CD4-positive, alpha-beta memory T cell (primary cell): ENCODE results near the gene ARL14EPL. TPM values are rescaled to one million over a fixed set of nuclear protein-coding genes. Genes with fewer than 3 reads are reported as not detected.
"Not testable (repeated sequence)": the region's sequence is repeated elsewhere in the genome, so short reads cannot be mapped to it uniquely, and the experiment has no call there.

Experiments
- CTCF ChIA-PET: fragments of 350-600 bp; sonication (Branson Sonifier 250); formaldehyde crosslinking; loops from one replicate; lab custom pipeline; 2021; ENCODE audit warnings: inconsistent platforms; ENCODE audit not compliant: partially characterized antibody; lab: Charles Lee
- POLR2A ChIA-PET: fragments of 350-600 bp; sonication (Branson Sonifier 250); formaldehyde crosslinking; loops from one replicate; lab custom pipeline; 2021; ENCODE audit not compliant: partially characterized antibody; lab: Charles Lee
- DNase-seq, 5 donors: peaks; one replicate each; pipeline versions ENCODE4 v3.0.0 to v3.0.0-alpha.2; 2020 to 2022; ENCODE audit warnings: mixed read lengths in 1 of 5
- H3K27ac ChIP-seq: one replicate; pipeline ENCODE4 v1.7.0; 2013; ENCODE audit warnings: low read depth, low read length
- H3K27me3 ChIP-seq: 2 replicates; pipeline ENCODE4 v1.7.0; 2013; ENCODE audit warnings: mild to moderate bottlenecking, low read length, moderate library complexity; ENCODE audit not compliant: insufficient read depth
- H3K36me3 ChIP-seq: 2 replicates; pipeline ENCODE4 v1.7.0; 2013; ENCODE audit warnings: mild to moderate bottlenecking, low read length, moderate library complexity; ENCODE audit not compliant: insufficient read depth
- H3K4me1 ChIP-seq: 2 replicates; pipeline ENCODE4 v1.7.0; 2013; ENCODE audit warnings: mild to moderate bottlenecking, low read length, moderate library complexity; ENCODE audit not compliant: insufficient read depth
- H3K4me3 ChIP-seq, 2 donors: one replicate each; pipeline ENCODE4 v1.7.0; 2013; ENCODE audit warnings: low read length in 2 of 2, mild to moderate bottlenecking in 1 of 2
- H3K9me3 ChIP-seq, 2 donors: one replicate each; pipeline ENCODE4 v1.7.0; 2013; ENCODE audit warnings: low read length in 2 of 2, control low read depth in 1 of 2; ENCODE audit not compliant: control insufficient read depth in 1 of 2
- H3K27ac Mint-ChIP-seq, 7 donors: one replicate each; pipeline ENCODE4 v1.8.0; 2020 to 2021; ENCODE audit warnings: mixed read lengths in 7 of 7, mild to moderate bottlenecking in 6 of 7, inconsistent platforms in 3 of 7, moderate library complexity in 3 of 7
- H3K27me3 Mint-ChIP-seq, 2 donors: one replicate each; pipeline ENCODE4 v1.8.0; 2020 to 2021; ENCODE audit warnings: mixed read lengths in 2 of 2
- H3K36me3 Mint-ChIP-seq, 2 donors: one replicate each; pipeline ENCODE4 v1.8.0; 2020 to 2021; ENCODE audit warnings: mixed read lengths in 2 of 2, inconsistent platforms in 1 of 2, mild to moderate bottlenecking in 1 of 2
- H3K4me1 Mint-ChIP-seq, 4 donors: one replicate each; pipeline ENCODE4 v1.8.0; 2020 to 2021; ENCODE audit warnings: mixed read lengths in 4 of 4, mild to moderate bottlenecking in 1 of 4
- H3K4me3 Mint-ChIP-seq, 8 donors: one replicate each; pipeline ENCODE4 v1.8.0; 2020 to 2021; ENCODE audit warnings: mixed read lengths in 8 of 8, mild to moderate bottlenecking in 7 of 8, moderate library complexity in 6 of 8, inconsistent platforms in 3 of 8
- H3K9me3 Mint-ChIP-seq, 8 donors: one replicate each; pipeline ENCODE4 v1.8.0; 2020 to 2021; ENCODE audit warnings: mixed read lengths in 8 of 8, mild to moderate bottlenecking in 5 of 8, inconsistent platforms in 3 of 8, moderate library complexity in 1 of 8
- intact Hi-C: fragments of 100-400 bp; cut with micrococcal nuclease; formaldehyde crosslinking; loops from one replicate; pipeline ENCODE4 v1.15.1; 2023
- polyA plus RNA-seq, 2 donors: library from polyadenylated mRNA; unstranded; fragments of 300-500 nt; fragmentation: Illumina TruSeq; gene quantifications; one replicate each; pipeline ENCODE4 v1.2.3, GENCODE V29; 2021
- total RNA-seq, 2 experiments: library from RNA; stranded (reverse); gene quantifications; one replicate each; pipeline ENCODE4 v1.2.3, GENCODE V29; 2021

ARL14EPL gene
- total and polyA plus RNA-seq, 4 experiments from 2014 or later = not detected

- Mint-ChIP-seq H3K27ac (no peak overlapping the region), H3K4me3 (no peak overlapping the region)
Observed at GRCh38 chr5:116076496-116076895, 44.2 kb downstream of the ARL14EPL start.

GRCh38 chr5:116078199-116078598, 45.9 kb downstream of the ARL14EPL start:
- H3K9me3 ChIP-seq = no peaks in the 10 kb centered on the region
- no peak overlapping the region for H3K4me3 ChIP-seq
- H3K27me3 Mint-ChIP-seq = peaks cover 9% of the 10 kb centered on the region in 2 donors
- no peak overlapping the region for H3K4me3 Mint-ChIP-seq
- no peaks in the 10 kb centered on the region for H3K4me1 ChIP-seq
- H3K36me3 Mint-ChIP-seq = peaks cover 0 to 7% of the 10 kb centered on the region in 2 donors
- H3K27ac ChIP-seq = no peak overlapping the region
- no peaks in the 10 kb centered on the region for H3K36me3 ChIP-seq
- intact Hi-C loops = no loop called here
- peaks cover 8 to 23% (median 14%) of the 10 kb centered on the region in 4 donors for H3K4me1 Mint-ChIP-seq
- DNase-seq = no peak
- no peak overlapping the region for H3K27ac Mint-ChIP-seq
- ChIA-PET POLR2A (no interaction called here), CTCF (interaction anchor here (1.6 kb wide), 1 partner anchor 8 kb away, joined by 5 read pairs; no protein-coding TSS in a partner anchor)
- no peaks in the 10 kb centered on the region for H3K27me3 ChIP-seq
- peaks cover 0 to 2% (median 0%) of the 10 kb centered on the region in 8 donors for H3K9me3 Mint-ChIP-seq

More at GRCh38 chr5:116076496-116076895, 44.2 kb downstream of the ARL14EPL start:
- Histone ChIP-seq H3K27ac (no peak overlapping the region), H3K4me1 (no peaks in the 10 kb centered on the region), H3K4me3 (no peak overlapping the region), H3K27me3 (no peaks in the 10 kb centered on the region), H3K9me3 (no peaks in the 10 kb centered on the region), H3K36me3 (no peaks in the 10 kb centered on the region)
- intact Hi-C loops = no loop called here
- no peak for DNase-seq
- peaks cover 0 to 3% of the 10 kb centered on the region in 2 donors for H3K36me3 Mint-ChIP-seq
- peaks cover 0 to 2% (median 0%) of the 10 kb centered on the region in 8 donors for H3K9me3 Mint-ChIP-seq
- CTCF ChIA-PET = interaction anchor here (1.0 to 1.6 kb wide), 2 partner anchors 8 to 442 kb away, joined by 3 to 4 read pairs; no protein-coding TSS in a partner anchor
- POLR2A ChIA-PET = no interaction called here
- H3K27me3 Mint-ChIP-seq = peaks cover 9 to 10% of the 10 kb centered on the region in 2 donors
- peaks cover 2 to 8% (median 3%) of the 10 kb centered on the region in 4 donors for H3K4me1 Mint-ChIP-seq

- Histone ChIP-seq H3K4me3 (peak overlapping the region; percentile 58 to 96), H3K9me3 (no peaks in the 10 kb centered on the region), H3K4me1 (peaks cover 33% of the 10 kb centered on the region), H3K27ac (peak overlapping the region; percentile 78), H3K36me3 (peaks cover 7% of the 10 kb centered on the region), H3K27me3 (no peaks in the 10 kb centered on the region)
- ChIA-PET CTCF (interaction anchor here (1.1 to 2.7 kb wide), 3 partner anchors 15 to 456 kb away, joined by 4 to 7 read pairs (median 6); no protein-coding TSS in a partner anchor), POLR2A (interaction anchor here (1.0 to 3.0 kb wide), 5 partner anchors 241 to 540 kb away, joined by 3 to 11 read pairs (median 7); partner anchors contain the start of genes AP3S1, ATG12, FEM1C and TMED7)
- H3K27me3 Mint-ChIP-seq = no peaks in the 10 kb centered on the region
- peaks cover 21% of the 10 kb centered on the region in 2 donors for H3K36me3 Mint-ChIP-seq
- peaks cover 0 to 2% (median 0%) of the 10 kb centered on the region in 8 donors for H3K9me3 Mint-ChIP-seq
- H3K4me3 Mint-ChIP-seq = peak overlapping the region; percentile 92 to 96 (median 96)
- intact Hi-C loops = loop anchor here (2.0 kb wide), 1 partner anchor 539 kb away; the partner anchor contains the start of gene FEM1C
- DNase-seq = peak in 4 of 5 donors; percentile 29 to 52 (median 30)
- H3K4me1 Mint-ChIP-seq = peaks cover 31 to 65% (median 42%) of the 10 kb centered on the region in 4 donors
- peak overlapping the region; percentile 92 to 99 (median 98) for H3K27ac Mint-ChIP-seq
Observed at GRCh38 chr5:116084287-116084691, 52.0 kb downstream of the ARL14EPL start.

- POLR2A ChIA-PET = interaction anchor here (0.8 to 3.0 kb wide), 6 partner anchors 242 to 541 kb away, joined by 3 to 11 read pairs (median 6); partner anchors contain the start of genes AP3S1, ATG12, FEM1C and TMED7
- H3K4me1 ChIP-seq = peaks cover 33% of the 10 kb centered on the region
- Mint-ChIP-seq H3K4me3 (peak within 1 kb of the TSS; percentile 92 to 96 (median 96)), H3K9me3 (peaks cover 0 to 2% (median 0%) of the 10 kb centered on the region in 8 donors), H3K36me3 (peaks cover 21 to 29% of the 10 kb centered on the region in 2 donors), H3K27ac (peak within 1 kb of the TSS; percentile 92 to 99 (median 98)), H3K4me1 (peaks cover 31 to 65% (median 43%) of the 10 kb centered on the region in 4 donors), H3K27me3 (no peaks in the 10 kb centered on the region)
- H3K9me3 ChIP-seq = no peaks in the 10 kb centered on the region
- peak; percentile 79 to 88 (median 83) for DNase-seq
- H3K4me3 ChIP-seq = peak within 1 kb of the TSS; percentile 76 to 96
- H3K27me3 ChIP-seq = no peaks in the 10 kb centered on the region
- H3K36me3 ChIP-seq = peaks cover 7% of the 10 kb centered on the region
- CTCF ChIA-PET = interaction anchor here (0.6 to 2.7 kb wide), 4 partner anchors 15 to 456 kb away, joined by 3 to 7 read pairs (median 5); no protein-coding TSS in a partner anchor
- intact Hi-C loops = loop anchor here (1.0 to 2.0 kb wide), 3 partner anchors 244 to 540 kb away; partner anchors contain the start of genes AP3S1, ATG12, FEM1C and TMED7
- H3K27ac ChIP-seq = peak within 1 kb of the TSS; percentile 78
Observed at GRCh38 chr5:116084871-116085715, 52.8 kb downstream of the ARL14EPL start, which contains the start of gene COMMD10. Gene COMMD10 (plus strand): TSS chr5:116085025.

GRCh38 chr5:116086309-116086708, 54.0 kb downstream of the ARL14EPL start:
- intact Hi-C loops, H3K9me3 ChIP-seq, H3K27me3 ChIP-seq, H3K36me3 ChIP-seq, H3K27me3 Mint-ChIP-seq, H3K4me3 ChIP-seq, H3K9me3 Mint-ChIP-seq, DNase-seq, H3K27ac ChIP-seq: not testable (repeated sequence)
- peaks cover 33% of the 10 kb centered on the region for H3K4me1 ChIP-seq
- Mint-ChIP-seq H3K4me3 (peak overlapping the region; percentile 77 to 96 (median 95)), H3K36me3 (peaks cover 25 to 33% of the 10 kb centered on the region in 2 donors), H3K4me1 (peaks cover 31 to 59% (median 42%) of the 10 kb centered on the region in 4 donors), H3K27ac (peak overlapping the region in 6 of 7 donors; percentile 62 to 99 (median 95))
- CTCF ChIA-PET = interaction anchor here (2.7 kb wide), 1 partner anchor 17 kb away, joined by 7 read pairs; no protein-coding TSS in a partner anchor
- POLR2A ChIA-PET = interaction anchor here (2.2 to 3.0 kb wide), 2 partner anchors 460 to 542 kb away, joined by 7 to 11 read pairs; partner anchors contain the start of genes FEM1C and TMED7

- H3K4me1 ChIP-seq = peaks cover 33% of the 10 kb centered on the region
- Mint-ChIP-seq H3K27ac (peak overlapping the region in 3 of 7 donors; percentile 13 to 61 (median 59)), H3K27me3 (no peaks in the 10 kb centered on the region), H3K4me3 (peak overlapping the region in 2 of 8 donors; percentile 13 to 31), H3K9me3 (peaks cover 0 to 2% (median 0%) of the 10 kb centered on the region in 8 donors), H3K4me1 (peaks cover 22 to 43% (median 31%) of the 10 kb centered on the region in 4 donors), H3K36me3 (peaks cover 31 to 45% of the 10 kb centered on the region in 2 donors)
- no peak overlapping the region for H3K27ac ChIP-seq
- DNase-seq = no peak
- no peak overlapping the region for H3K4me3 ChIP-seq
- POLR2A ChIA-PET = no interaction called here
- H3K9me3 ChIP-seq = no peaks in the 10 kb centered on the region
- no peaks in the 10 kb centered on the region for H3K27me3 ChIP-seq
- CTCF ChIA-PET = no interaction called here
- H3K36me3 ChIP-seq = peaks cover 17% of the 10 kb centered on the region
- intact Hi-C loops = no loop called here
Observed at GRCh38 chr5:116088062-116088461, 55.8 kb downstream of the ARL14EPL start.
